Measurements from ENCODE around the gene RABEPK. TPM values are rescaled to one million over a fixed set of nuclear protein-coding genes. Genes with fewer than 3 reads are reported as not detected.
"Not testable (repeated sequence)": the region's sequence is repeated elsewhere in the genome, so short reads cannot be mapped to it uniquely, and the experiment has no call there.

RABEPK gene
- total RNA-seq, 1 donor from 2014 or later = 20.5 TPM

DNA sequence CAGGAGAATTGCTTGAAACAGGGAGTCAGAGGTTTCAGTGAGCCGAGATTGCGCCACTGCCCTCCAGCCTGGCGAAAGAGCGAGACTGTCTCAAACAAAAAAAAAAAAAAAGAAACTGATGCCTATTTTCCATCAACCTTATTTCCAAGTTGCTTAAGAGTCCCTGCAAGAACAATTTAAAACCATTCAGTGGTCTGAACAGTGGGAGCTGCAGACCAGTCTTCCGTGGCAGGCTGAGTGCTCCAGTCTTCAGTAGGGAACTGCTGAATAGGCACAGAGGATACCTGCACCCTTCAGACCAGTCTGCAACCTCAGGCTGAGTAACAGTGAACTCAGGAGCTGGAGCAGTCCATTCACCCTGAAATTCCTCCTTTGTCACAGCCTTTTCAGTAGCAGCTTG lies 5.9 kb upstream of the RABEPK start:
- DNase-seq (ENCODE audit: low read depth) = peak; percentile 18

DNA sequence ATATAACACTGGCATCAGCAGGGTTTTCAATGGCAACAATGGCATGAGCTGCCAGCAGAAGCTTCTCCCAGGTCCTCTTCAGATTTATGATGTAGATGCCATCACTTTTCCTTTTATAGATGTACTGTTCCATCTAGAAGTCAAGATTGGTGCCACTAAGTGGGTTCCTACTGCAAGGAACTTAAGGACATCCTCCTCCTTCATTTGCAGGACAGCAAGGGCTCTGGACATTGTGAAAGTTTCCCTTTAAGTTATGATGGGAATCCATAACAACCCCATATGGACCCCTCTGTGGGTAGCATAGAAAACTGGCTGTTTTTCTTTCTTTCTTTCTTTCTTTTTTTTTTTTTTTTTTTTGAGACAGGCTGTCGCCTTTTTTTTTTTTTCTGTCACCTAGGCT lies 4.8 kb upstream of the RABEPK start:
- DNase-seq (ENCODE audit: low read depth) = not testable (repeated sequence)

DNA sequence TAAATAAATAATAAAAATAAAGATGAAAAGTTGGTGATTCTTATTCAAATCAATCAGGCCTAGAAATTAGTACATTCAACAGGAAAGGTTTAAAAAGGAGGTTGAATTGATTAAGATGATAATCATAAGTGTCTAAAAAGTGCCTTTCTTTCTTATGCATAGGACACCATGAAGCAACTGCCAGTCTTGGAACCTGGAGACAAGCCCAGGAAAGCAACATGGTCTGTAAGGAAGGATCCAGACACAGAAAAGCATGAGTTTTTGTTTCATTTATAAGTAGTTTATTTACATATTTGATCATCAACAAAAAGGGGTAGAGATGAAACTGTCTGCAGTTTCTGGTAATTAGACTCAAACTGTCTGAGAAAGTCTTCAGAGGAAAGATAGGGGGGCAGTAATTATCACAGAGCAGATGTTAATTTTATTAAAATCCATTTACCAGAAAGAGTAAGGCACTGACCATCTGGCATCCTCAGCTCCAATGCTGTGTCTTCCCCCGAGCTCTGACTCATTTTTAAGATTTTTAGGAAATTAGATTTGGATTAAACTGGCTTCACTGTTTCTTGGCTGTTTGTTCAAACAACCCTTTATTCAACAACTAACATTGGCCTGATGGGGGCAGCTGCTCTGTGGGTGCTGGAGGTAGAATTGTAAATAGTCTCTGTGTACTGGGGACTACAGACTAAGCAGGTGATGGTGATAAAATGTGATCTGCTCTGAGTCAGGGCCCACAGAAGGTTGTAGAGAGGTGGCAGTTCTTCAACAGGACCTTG lies 2.7 kb downstream of the RABEPK start:
- peak; percentile 2 for DNase-seq (ENCODE audit: low read depth)

DNA sequence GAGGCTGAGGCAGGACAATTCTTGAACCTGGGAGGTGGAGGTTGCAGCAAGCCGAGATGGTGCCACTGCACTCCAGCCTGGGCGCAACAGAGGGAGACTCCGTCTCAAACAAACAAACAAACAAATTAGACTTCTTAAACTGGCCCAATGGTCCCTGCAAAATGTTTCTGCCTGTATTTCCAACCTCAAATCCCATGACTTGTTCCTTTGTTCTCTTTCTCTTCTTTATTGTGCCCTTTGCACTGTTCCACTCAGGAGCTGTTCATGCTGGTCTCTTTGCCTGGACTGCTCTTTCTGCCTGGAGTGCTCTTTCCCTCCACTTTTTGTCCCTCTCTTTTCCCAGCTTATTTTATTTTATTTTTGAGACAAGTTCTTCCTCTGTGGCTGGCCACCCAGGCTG lies 4.1 kb downstream of the RABEPK start:
- no peak for DNase-seq (ENCODE audit: low read depth)

DNA sequence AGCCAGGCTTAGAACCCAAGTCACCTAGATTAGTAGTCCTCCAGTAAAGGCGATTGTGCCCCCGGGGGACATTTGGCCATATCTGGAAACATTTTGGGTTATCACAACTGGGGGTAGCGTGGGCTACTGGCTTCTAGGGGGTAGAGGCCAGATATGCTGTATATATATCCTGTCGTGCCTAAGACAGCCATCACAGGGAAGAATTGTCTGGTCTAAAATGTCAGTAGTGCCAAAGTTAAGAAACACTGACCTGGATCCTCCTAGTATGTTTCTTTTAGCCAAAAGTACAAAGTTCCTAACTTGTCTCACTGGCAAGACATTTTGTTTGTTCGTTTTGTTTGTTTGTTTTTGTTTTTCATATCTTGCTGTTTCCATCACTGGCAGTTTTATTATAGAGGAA lies 13.8 kb downstream of the RABEPK start:
- no peak for DNase-seq (ENCODE audit: low read depth)

DNA sequence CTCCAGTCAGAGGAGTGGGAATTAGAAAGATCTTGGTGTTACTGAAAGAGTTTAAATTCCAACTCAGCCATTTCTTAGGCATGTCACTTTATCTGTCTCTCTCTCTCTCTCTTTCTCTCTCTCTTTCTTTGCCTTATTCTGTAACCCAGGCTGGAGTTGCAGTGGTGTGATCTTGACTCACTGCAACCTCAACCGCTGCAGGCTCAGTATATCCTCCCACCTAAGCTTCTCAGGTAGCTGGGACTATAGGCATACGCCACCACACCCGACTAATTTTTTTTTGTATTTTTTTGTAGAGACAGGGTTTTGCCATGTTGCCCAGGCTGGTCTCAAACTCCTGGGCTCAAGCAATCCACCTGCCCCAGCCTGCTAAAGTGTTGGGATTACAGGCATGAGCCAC lies 18.3 kb downstream of the RABEPK start:
- no peak for DNase-seq (ENCODE audit: low read depth)

DNA sequence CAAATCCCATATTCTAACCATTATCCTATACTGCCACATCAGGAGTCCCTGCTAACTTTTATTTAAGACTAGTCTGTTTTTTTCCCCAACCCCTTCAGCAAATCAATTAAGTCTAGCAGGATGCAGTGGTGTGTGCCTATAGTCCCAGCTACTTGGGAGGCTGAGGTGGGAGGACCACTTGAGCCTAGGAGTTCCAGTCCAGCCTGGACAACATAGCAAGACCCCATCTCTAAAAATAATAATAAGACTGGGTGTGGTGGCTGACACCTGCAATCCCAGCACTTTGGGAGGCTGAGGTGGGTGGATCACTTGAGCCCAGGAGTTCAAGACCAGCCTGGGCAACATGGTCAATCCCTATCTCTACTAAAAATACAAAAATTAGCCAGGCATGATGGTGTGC lies 24.5 kb downstream of the RABEPK start:
- not testable (repeated sequence) for DNase-seq (ENCODE audit: low read depth)

DNA sequence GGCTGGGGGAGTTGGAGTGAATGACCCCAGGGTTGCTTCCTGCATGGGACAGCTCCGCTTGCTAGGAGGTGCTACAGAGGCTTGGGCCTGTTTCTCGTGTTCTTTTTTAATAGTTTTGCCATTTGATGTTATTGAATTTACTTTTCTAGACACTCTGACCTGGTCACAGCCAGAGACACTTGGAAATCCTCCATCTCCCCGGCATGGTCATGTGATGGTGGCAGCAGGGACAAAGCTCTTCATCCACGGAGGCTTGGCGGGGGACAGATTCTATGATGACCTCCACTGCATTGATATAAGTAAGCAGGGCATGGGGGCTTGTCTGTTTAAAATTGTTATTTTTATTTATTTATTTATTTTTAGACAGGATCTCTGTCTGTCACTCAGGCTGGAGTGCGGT lies 27.4 kb downstream of the RABEPK start:
- DNase-seq (ENCODE audit: low read depth) = no peak

DNA sequence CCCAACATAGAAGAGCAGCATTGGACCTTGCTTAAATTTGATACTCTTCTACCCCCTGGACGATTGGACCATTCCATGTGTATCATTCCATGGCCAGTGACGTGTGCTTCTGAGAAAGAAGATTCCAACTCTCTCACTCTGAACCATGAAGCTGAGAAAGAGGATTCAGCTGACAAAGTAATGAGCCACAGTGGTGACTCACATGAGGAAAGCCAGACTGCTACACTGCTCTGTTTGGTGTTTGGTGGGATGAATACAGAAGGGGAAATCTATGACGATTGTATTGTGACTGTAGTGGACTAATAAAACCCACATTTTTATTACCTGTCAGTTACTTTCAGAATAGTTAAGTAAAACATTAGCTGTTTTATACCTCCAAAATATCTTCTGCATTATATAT lies 33.3 kb downstream of the RABEPK start:
- peak; percentile 97 for DNase-seq (ENCODE audit: low read depth)

DNA sequence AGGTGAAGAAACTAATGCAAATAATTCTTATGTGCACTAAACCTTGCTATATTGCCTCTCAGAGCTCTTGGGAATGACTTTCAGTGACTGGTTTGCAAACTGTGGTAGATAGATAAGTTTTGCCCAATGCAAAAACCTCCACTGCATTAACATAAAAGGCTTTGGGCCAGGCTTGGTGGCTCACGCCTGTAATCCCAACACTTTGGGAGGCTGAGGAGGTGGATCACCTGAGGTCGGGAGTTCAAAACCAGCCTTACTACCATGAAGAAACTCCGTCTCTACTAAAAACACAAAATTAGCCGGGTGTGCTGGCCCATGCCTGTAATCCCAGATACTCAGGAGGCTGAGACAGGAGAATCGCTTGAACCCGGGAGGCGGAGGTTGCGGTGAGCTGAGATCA lies 33.8 kb downstream of the RABEPK start:
- not testable (repeated sequence) for DNase-seq (ENCODE audit: low read depth)

DNA sequence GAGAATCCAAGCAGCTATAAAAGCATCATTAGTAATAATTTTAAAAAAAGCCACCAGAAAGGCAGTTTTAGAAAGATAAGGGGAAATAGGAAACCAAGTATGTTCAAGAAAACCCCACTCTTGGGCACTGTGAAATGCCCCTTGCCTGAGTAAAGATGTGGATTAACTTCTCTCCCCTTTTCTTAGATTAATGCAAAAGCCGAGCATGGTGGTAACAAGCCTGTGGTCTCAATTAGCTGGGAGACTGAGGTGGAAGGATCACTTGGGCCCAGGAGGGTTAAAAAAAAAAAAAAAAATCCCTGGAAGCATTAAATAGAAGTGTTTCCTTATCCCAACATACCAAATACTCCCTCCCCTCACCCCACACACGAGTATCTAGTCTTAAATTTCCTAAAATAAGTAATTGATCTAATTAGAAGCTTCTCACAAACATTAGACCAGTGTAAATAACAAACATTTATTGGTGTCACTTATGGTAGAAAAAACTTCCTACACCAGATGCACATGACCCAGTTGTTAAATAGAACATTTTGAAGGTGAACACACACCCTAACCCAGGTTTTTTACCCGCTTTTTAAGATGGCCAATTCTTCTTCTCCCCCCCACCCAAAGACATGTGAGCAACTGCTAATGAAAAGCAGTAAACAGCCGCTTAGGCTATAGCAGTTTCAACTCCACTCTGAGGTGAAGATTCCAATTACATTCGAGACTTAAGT lies 35.6 kb downstream of the RABEPK start:
- DNase-seq (ENCODE audit: low read depth) = no peak

DNA sequence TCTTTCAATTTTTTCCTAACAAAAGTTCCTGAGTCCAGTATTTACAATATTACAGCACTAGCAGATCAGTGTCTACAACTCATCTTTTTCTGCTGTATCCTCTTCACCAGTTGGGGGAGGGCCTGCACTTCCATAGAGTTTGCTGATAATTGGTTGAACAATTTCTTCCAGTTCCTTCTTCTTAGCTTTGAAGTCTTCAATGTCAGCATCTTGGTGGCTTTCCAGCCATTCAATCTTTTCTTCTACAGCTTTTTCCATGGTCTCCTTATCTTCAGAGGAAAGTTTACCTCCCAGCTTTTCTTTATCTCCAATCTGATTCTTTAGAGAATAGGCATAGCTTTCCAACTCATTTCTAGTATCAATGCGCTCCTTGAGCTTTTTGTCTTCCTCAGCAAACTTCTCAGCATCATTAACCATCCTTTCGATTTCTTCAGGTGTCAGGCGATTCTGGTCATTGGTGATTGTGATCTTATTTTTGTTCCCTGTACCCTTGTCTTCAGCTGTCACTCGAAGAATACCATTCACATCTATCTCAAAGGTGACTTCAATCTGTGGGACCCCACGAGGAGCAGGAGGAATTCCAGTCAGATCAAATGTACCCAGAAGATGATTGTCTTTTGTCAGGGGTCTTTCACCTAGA lies 36.3 kb downstream of the RABEPK start:
- not testable (repeated sequence) for DNase-seq (ENCODE audit: low read depth)

DNA sequence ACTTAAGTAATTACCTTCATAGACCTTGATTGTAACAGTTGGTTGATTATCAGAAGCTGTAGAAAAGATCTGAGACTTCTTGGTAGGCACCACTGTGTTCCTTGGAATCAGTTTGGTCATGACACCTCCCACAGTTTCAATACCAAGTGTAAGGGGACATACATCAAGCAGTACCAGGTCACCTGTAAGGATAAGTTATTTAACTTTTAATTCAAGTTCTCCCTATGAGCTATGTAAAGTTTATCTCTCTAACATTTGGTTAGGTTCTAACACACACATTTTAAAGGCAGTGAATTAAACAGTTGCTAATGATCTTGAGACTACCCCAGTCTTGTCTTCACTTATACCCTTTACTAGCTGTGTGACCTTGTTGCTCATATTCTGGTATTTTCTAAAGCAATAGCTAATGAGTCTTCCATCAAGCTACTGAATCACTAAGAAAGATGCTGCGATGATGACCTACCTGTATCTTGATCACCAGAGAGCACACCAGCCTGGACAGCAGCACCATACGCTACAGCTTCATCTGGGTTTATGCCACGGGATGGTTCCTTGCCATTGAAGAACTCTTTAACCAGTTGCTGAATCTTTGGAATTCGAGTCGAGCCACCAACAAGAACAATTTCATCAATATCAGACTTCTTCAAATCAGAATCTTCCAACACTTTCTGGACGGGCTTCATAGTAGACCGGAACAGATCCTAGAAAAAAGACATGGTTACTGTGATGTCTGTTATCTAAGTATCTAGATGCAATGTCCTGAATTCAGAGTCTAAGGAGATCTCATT lies 38.0 kb downstream of the RABEPK start:
- no peak for DNase-seq (ENCODE audit: low read depth)

DNA sequence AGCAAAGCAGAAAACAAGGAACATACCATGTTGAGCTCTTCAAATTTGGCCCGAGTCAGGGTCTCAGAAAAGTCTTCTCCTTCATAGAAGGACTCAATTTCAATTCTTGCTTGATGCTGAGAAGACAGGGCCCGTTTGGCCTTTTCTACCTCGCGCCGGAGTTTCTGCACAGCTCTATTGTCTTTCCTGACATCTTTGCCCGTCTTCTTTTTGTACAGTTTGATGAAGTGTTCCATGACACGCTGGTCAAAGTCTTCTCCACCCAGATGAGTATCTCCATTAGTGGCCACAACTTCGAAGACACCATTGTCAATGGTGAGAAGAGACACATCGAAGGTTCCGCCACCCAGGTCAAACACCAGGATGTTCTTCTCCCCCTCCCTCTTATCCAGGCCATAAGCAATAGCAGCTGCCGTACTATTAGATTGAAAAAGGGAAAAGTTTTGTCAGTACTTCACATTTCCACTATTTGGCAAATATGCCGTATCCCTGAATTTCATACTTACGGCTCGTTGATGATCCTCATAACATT lies 38.6 kb downstream of the RABEPK start:
- DNase-seq (ENCODE audit: low read depth) = no peak

DNA sequence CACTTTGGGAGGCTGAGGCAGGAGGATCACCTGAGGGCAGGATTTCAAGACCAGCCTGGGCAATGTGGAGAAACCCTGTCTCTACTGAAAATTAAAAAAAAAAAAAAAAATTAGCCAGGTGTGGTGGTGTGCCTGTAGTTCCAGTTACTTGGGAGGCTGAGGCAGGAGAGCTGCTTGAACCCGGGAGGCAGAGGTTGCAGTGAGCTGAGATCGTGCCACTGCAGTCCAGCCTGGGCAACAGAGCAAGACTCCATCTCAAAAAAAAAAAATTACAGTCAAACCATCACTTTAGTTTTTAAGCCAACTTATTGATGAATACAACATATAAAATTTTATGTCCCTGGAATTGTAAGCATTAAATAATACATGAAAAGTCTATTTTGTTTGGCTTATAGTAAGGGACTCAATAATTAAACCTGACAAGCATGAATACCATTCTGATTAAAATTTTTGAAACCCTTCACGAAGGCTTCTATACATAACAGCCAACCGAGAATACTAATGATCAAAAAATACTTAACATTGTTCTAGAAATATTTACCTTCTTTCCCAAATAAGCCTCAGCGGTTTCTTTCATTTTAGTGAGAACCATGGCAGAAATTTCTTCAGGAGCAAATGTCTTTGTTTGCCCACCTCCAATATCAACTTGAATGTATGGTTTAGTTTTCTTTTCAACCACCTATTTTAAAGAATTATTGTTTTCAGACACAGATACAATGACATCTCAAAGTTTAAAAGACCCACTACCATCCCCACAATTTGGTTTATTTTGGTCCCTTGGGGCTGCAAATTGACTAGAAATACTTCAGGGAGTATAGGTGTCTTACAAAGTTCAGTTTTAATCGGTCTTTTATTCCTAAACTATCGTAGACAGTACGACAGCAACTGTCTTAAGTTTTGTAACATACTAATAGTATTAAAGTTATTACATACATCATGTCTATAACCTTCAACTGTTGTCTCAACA lies 39.6 kb downstream of the RABEPK start:
- no peak for DNase-seq (ENCODE audit: low read depth)

DNA sequence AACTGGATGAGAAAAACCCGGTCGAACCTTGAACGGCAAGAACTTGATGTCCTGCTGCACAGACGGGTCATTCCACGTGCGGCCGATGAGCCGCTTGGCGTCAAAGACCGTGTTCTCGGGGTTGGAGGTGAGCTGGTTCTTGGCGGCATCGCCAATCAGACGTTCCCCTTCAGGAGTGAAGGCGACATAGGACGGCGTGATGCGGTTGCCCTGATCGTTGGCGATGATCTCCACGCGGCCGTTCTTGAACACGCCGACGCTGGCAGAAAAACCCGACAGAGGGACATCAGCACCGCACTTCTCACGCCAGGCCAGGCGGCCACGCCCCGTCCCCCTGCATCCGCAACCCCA lies 40.3 kb downstream of the RABEPK start:
- no peak for DNase-seq (ENCODE audit: low read depth)

DNA sequence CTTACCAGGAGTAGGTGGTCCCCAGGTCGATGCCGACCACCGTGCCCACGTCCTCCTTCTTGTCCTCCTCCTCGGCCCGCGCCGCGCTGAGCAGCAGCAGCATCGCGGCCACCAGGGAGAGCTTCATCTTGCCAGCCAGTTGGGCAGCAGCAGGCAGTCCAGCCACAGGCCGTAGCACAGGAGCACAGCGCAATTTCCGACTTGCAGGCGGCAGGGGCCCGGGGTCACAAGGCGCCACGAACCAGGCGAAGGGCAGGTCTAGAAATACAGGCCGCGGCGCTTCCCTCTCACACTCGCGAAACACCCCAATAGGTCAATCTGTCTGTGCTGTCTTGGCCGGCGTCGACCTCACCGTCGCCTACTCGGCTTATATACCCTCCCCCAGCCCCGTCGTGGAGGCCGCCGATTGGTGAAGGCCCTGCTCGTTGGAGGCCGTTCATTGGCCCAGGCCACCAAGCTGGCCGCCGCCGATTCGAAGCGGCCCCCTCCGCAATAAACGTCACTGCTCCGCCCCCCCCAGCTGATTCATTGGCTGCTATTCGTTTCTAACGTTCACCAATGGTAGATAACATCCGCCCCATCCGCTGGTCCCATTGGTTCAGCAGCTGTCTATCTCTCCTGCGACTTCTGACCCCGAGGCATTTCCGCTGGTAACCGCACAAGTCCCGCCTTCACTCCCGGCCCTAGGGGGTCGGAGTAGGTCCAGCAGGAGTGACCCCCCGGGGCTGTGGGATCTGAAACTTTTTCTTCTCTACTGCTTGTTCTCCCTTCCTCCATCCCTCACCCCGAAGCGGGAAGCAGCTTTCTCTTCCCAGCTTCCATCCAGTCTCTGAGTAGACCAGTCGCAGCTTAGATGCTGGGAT lies 40.9 kb downstream of the RABEPK start, which contains the start of gene HSPA5:
Gene HSPA5, minus strand, starts transcription at position 344 of the 863 bp plus-strand sequence. Its CDS starts 217 bp downstream, at position 127.
- peak; percentile 99 for DNase-seq (ENCODE audit: low read depth)

DNA sequence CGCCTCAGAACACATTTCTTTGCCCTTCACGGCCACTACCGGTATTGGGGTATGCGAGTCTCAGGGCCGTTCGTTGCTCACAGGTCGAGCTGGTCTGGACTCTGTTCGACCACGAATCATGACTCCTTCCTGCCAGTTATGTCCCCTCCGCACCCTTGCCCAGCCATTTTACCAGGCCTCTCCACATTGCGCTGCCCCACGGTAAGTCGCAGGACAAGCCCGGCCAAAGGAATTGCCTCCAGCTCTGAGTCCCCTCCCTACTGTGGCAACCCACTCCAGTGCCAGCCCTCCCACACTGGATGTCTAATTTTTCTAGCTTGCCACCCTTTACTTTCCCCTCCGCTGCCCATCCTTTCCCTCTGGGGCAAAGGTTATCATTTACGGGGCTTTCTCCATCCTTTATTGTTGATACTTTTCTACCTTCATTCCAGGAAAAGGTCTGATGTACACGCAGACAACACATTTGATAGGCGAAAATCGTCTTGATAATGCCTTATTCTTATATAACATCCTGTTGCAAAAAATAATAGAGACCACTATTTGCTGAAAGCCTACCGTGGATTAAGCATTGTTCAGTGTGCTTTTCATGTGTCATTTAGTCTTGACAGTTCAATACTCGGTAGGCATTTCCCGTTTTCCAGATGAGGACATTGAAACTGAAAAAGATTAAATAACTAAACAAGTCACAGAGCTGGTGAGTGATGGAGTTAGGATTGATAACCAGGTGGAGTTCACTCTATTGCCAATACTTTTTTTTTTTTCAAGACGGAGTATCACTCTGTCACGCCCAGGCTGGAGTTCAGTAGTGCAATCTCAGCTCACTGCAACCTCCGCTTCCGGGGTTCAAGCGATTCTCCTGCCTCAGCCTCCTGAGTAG lies 41.8 kb downstream of the RABEPK start:
- no peak for DNase-seq (ENCODE audit: low read depth)
